Mesendoderm (in vitro differentiated cells): ENCODE measurements around the gene OXNAD1.

Experiments
- DNase-seq: peaks from one replicate; pipeline ENCODE4 v3.0.0; 2013
- H2AK5ac ChIP-seq: 2 replicates; pipeline ENCODE4 v1.6.1; 2013; ENCODE audit warnings: low read length, inconsistent platforms
- H2BK120ac ChIP-seq: 2 replicates; pipeline ENCODE4 v1.6.1; 2013; ENCODE audit warnings: low read depth, mild to moderate bottlenecking, low read length, moderate library complexity, mixed read lengths
- H2BK15ac ChIP-seq: replicated peaks from 2 replicates; pipeline ENCODE4 v1.6.1; 2013; ENCODE audit warnings: low read depth, mild to moderate bottlenecking, moderate library complexity
- H2BK5ac ChIP-seq: 2 replicates; pipeline ENCODE4 v1.6.1; 2013; ENCODE audit warnings: low read length, inconsistent platforms
- H3K18ac ChIP-seq: 2 replicates; pipeline ENCODE4 v1.6.1; 2013; ENCODE audit warnings: mild to moderate bottlenecking, low read length, mixed read lengths
- H3K23ac ChIP-seq: one replicate; pipeline ENCODE4 v1.6.1; 2013; ENCODE audit warnings: low read length
- H3K27ac ChIP-seq: 2 replicates; pipeline ENCODE4 v1.5.1; 2013; ENCODE audit warnings: low read depth, mild to moderate bottlenecking, inconsistent platforms, low read length, moderate library complexity
- H3K27me3 ChIP-seq: 2 replicates; pipeline ENCODE4 v1.6.1; 2013; ENCODE audit warnings: low read length, control low read depth, mild to moderate bottlenecking, inconsistent platforms; ENCODE audit not compliant: insufficient read depth, poor library complexity
- H3K36me3 ChIP-seq: 2 replicates; pipeline ENCODE4 v1.6.1; 2013; ENCODE audit warnings: low read length, inconsistent platforms; ENCODE audit not compliant: control insufficient read depth, insufficient read depth
- H3K4ac ChIP-seq: one replicate; pipeline ENCODE4 v1.6.1; 2013; ENCODE audit warnings: low read depth, mild to moderate bottlenecking, low read length, moderate library complexity
- H3K4me1 ChIP-seq: 2 replicates; pipeline ENCODE4 v1.6.1; 2013; ENCODE audit warnings: low read depth, low read length, inconsistent platforms; ENCODE audit not compliant: control insufficient read depth
- H3K4me2 ChIP-seq: 2 replicates; pipeline ENCODE4 v1.6.1; 2013; ENCODE audit warnings: low read length
- H3K4me3 ChIP-seq: 2 replicates; pipeline ENCODE4 v1.5.1; 2013; ENCODE audit warnings: mild to moderate bottlenecking, low read length
- H3K56ac ChIP-seq: one replicate; pipeline ENCODE4 v1.6.1; 2013; ENCODE audit warnings: low read length
- H3K79me1 ChIP-seq: 2 replicates; pipeline ENCODE4 v1.6.1; 2013; ENCODE audit warnings: low read length, inconsistent platforms
- H3K79me2 ChIP-seq: 2 replicates; pipeline ENCODE4 v1.6.1; 2013; ENCODE audit warnings: mild to moderate bottlenecking, low read length; ENCODE audit not compliant: control insufficient read depth, insufficient read depth
- H3K9ac ChIP-seq: 2 replicates; pipeline ENCODE4 v1.6.1; 2013; ENCODE audit warnings: low read length, inconsistent platforms
- H4K5ac ChIP-seq: one replicate; pipeline ENCODE4 v1.6.1; 2013; ENCODE audit warnings: low read length
- H4K8ac ChIP-seq: one replicate; pipeline ENCODE4 v1.6.1; 2013; ENCODE audit warnings: low read depth, mild to moderate bottlenecking, control low read depth, low read length, moderate library complexity
- WGBS: extraction: QIAGEN DNeasy Blood & Tissue Kit; methylation state at CpG from one replicate; pipeline ENCODE4 v1.1.7; 2013; ENCODE audit warnings: low lambda C conversion rate, missing lambda C conversion rate; ENCODE audit not compliant: insufficient coverage; ENCODE audit errors: extremely low coverage; 5-methylcytosine and 5-hydroxymethylcytosine counted together

The OXNAD1 gene

GRCh38 chr3:16236030-16236639, 28.9 kb upstream of the OXNAD1 start:
- H3K27ac ChIP-seq, result no peak overlapping the region
- no peaks in the 10 kb centered on the region for H3K36me3 ChIP-seq
- H3K9ac ChIP-seq, result no peak overlapping the region
- H3K27me3 ChIP-seq, result no peaks in the 10 kb centered on the region
- no peak overlapping the region for H3K56ac ChIP-seq
- no peaks in the 10 kb centered on the region for H3K79me1 ChIP-seq
- no peak overlapping the region for H2AK5ac ChIP-seq
- no peak overlapping the region for H2BK120ac ChIP-seq
- H3K18ac ChIP-seq, result no peak overlapping the region
- no peak overlapping the region for H2BK5ac ChIP-seq
- H4K8ac ChIP-seq, result no peak overlapping the region
- H3K4me1 ChIP-seq, result no peaks in the 10 kb centered on the region
- no peaks in the 10 kb centered on the region for H3K79me2 ChIP-seq
- no peak overlapping the region for H4K5ac ChIP-seq
- DNase-seq, result no peak
- H2BK15ac ChIP-seq, result no peak overlapping the region
- no peak overlapping the region for H3K4me2 ChIP-seq
- WGBS, result no CpG with 5 or more reads among the region's 4 CpGs
- no peak overlapping the region for H3K23ac ChIP-seq
- H3K4me3 ChIP-seq, result no peak overlapping the region
- no peak overlapping the region for H3K4ac ChIP-seq

DNA sequence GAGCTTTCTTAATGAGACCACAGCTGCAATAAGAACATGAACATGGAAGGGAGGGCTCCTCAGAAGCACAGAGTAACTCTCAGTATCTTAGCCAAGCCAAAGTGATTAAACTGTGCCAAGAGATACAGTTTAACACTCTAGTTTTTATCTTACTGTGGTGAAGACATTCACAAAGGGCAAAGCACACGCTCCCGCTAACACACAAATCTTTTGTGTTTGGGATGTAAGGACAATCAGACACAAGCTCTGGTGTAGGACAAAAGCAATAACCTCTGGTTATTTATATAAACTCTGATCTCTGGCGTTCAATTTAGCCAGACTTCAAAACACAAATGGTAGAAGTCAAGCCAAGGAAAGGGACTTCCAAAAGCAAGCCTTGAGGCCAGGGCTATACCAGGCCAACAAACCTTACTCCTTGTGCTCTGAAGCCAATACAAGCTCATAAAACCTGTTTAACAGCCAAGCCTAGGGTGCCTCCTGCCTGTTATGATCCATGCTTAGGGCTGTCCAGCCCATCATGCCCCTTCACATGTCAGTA, 28.1 kb upstream of the OXNAD1 start:
- Histone ChIP-seq H4K5ac (no peak overlapping the region), H2BK120ac (no peak overlapping the region), H3K56ac (no peak overlapping the region), H3K79me2 (no peaks in the 10 kb centered on the region), H3K18ac (no peak overlapping the region), H3K27ac (no peak overlapping the region), H3K23ac (no peak overlapping the region), H3K79me1 (no peaks in the 10 kb centered on the region), H3K36me3 (no peaks in the 10 kb centered on the region), H2BK5ac (no peak overlapping the region), H2BK15ac (no peak overlapping the region), H3K4me1 (no peaks in the 10 kb centered on the region), H2AK5ac (no peak overlapping the region), H4K8ac (no peak overlapping the region), H3K4me2 (no peak overlapping the region), H3K4ac (no peak overlapping the region), H3K9ac (no peak overlapping the region), H3K27me3 (no peaks in the 10 kb centered on the region), H3K4me3 (no peak overlapping the region)
- no peak for DNase-seq
- WGBS, result no CpG with 5 or more reads among the region's 3 CpGs

DNA sequence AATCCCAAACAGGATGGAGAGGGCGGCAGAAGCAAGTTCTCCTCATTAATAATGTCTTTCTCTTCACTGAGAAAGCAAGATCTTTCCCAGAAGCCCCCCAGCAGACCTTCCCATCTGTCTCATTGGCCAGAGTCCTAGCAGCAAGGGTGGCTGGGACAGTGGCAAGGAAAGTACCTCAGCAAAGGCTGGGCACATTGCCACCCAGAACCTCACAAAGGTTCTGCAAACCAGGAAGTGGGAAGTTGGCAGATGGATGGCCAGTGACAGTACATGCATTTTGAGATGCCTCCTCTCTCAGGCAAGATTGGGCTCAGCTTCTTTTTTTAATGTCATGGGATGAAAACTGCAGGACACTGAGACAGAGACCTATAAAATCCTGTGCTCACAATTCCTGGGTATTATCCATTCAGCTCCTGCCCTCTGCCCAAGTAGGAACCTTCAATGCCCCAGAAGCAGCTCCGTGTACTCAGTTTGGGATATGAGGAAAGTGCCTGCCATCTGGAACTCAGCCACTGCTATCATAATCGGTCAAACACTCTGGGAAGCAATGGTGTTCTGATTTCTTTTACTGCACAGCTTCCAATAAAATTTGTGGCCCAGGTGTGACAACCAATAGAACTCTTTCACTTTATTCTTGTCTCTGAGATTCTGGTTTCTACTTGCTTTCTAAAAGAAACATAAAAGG, 25.8 kb upstream of the OXNAD1 start:
- Histone ChIP-seq H3K4ac (no peak overlapping the region), H3K4me1 (no peaks in the 10 kb centered on the region), H3K27me3 (no peaks in the 10 kb centered on the region), H3K4me3 (no peak overlapping the region), H3K27ac (no peak overlapping the region), H3K18ac (no peak overlapping the region), H3K79me2 (no peaks in the 10 kb centered on the region), H3K56ac (no peak overlapping the region), H3K79me1 (no peaks in the 10 kb centered on the region), H4K8ac (no peak overlapping the region), H4K5ac (no peak overlapping the region), H3K4me2 (no peak overlapping the region), H2AK5ac (no peak overlapping the region), H2BK120ac (no peak overlapping the region), H2BK15ac (no peak overlapping the region), H2BK5ac (no peak overlapping the region), H3K9ac (no peak overlapping the region), H3K23ac (no peak overlapping the region), H3K36me3 (no peaks in the 10 kb centered on the region)
- DNase-seq, result no peak
- WGBS, result no CpG with 5 or more reads among the region's 3 CpGs

DNA sequence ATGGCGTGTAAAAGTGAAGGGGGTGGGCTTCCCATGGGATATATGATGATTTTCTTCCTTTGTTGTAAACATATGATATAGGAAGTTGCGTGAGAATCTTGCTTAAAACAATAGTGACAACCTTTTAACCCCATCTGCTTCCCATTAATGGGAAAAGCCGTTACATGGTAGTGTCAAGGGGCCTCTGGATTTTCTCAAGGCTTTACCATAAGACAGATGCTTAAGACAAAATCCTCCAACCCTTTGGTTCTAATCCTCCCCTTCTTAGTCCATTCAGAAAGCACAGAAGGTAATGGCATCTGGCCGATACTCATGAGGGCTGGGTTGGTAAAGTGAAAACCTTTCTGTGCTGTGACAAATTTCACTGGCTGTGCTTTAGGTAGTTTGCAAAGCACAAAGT, 25.2 kb upstream of the OXNAD1 start:
- no peak overlapping the region for H3K23ac ChIP-seq
- no peak overlapping the region for H3K9ac ChIP-seq
- no peak overlapping the region for H3K4me3 ChIP-seq
- no peak overlapping the region for H3K4ac ChIP-seq
- H2AK5ac ChIP-seq, result no peak overlapping the region
- no peak overlapping the region for H4K8ac ChIP-seq
- no peak overlapping the region for H3K27ac ChIP-seq
- no peak overlapping the region for H2BK5ac ChIP-seq
- H3K79me2 ChIP-seq, result no peaks in the 10 kb centered on the region
- H3K4me2 ChIP-seq, result no peak overlapping the region
- WGBS, result no CpG with 5 or more reads among the region's 4 CpGs
- no peaks in the 10 kb centered on the region for H3K4me1 ChIP-seq
- H2BK120ac ChIP-seq, result no peak overlapping the region
- no peaks in the 10 kb centered on the region for H3K36me3 ChIP-seq
- H3K79me1 ChIP-seq, result no peaks in the 10 kb centered on the region
- H4K5ac ChIP-seq, result no peak overlapping the region
- H2BK15ac ChIP-seq, result no peak overlapping the region
- H3K18ac ChIP-seq, result no peak overlapping the region
- H3K27me3 ChIP-seq, result no peaks in the 10 kb centered on the region
- no peak for DNase-seq
- H3K56ac ChIP-seq, result no peak overlapping the region

DNA sequence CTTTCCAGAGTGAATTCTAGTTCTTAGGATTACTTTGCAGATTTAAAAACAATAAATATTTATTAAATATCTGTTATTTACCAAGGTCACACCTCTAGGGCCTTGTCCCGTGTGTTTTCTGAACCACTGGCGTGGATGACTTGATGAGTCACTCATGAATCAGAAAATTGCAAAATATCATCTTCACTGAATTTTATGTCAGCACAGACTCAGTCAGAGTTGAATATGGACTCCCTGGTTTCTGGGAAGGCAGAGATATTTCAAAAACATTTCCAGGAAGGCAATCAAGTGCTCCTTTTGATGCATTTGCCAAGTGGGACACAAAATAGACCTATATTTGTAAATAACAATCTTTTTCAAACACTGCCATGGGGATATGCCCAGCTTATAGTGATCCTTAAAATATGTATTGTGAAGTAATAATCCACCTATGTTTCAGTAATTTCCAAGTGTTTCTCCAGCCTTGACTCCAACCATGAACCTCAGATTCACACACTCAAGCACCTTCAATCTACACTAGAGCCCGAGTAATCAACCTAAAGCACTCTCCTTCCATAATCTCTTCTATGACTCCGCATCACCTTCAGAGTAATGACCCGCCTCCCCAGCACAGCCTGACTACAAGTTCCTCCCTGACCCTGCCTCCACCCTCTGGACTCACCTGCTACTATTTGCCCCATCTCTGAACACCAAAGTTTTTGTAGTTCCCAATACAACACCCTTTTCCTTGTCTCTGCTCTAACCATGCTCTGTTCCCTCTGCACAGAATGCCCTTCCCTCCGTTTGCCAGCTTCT, 24.6 kb upstream of the OXNAD1 start:
- H4K8ac ChIP-seq, result no peak overlapping the region
- H3K79me1 ChIP-seq, result no peaks in the 10 kb centered on the region
- no peak overlapping the region for H3K27ac ChIP-seq
- no peak overlapping the region for H3K4me2 ChIP-seq
- H3K9ac ChIP-seq, result no peak overlapping the region
- no peak overlapping the region for H4K5ac ChIP-seq
- H2BK5ac ChIP-seq, result no peak overlapping the region
- H3K27me3 ChIP-seq, result no peaks in the 10 kb centered on the region
- H2BK120ac ChIP-seq, result no peak overlapping the region
- no peaks in the 10 kb centered on the region for H3K79me2 ChIP-seq
- H2BK15ac ChIP-seq, result no peak overlapping the region
- H3K18ac ChIP-seq, result no peak overlapping the region
- H3K23ac ChIP-seq, result no peak overlapping the region
- no peak overlapping the region for H3K4ac ChIP-seq
- H3K36me3 ChIP-seq, result no peaks in the 10 kb centered on the region
- no peaks in the 10 kb centered on the region for H3K4me1 ChIP-seq
- WGBS, result no CpG with 5 or more reads among the region's 6 CpGs
- no peak overlapping the region for H3K4me3 ChIP-seq
- DNase-seq, result no peak
- no peak overlapping the region for H2AK5ac ChIP-seq
- H3K56ac ChIP-seq, result no peak overlapping the region
